Measurements from ENCODE around the gene ADCY2.

The ADCY2 gene

GRCh38 chr5:7516253-7516652 is 120.3 kb downstream of the ADCY2 start:
- no peak for TF ChIP-seq CTCF (IDR thresholded peaks at IDR 0.05; ENCODE audit: insufficient read depth, low read depth, low read length, missing control alignments)
- DNase-seq (ENCODE audit: low read depth), result no peak
- no peak overlapping the region for H3K4me3 ChIP-seq (ENCODE audit: low read length)

GRCh38 chr5:7517006-7517405 is 121.1 kb downstream of the ADCY2 start:
- DNase-seq (ENCODE audit: low read depth), result no peak
- no peak for TF ChIP-seq CTCF (IDR thresholded peaks at IDR 0.05; ENCODE audit: insufficient read depth, low read depth, low read length, missing control alignments)
- no peak overlapping the region for H3K4me3 ChIP-seq (ENCODE audit: low read length)

- no peak overlapping the region for H3K4me3 ChIP-seq (ENCODE audit: low read length)
- TF ChIP-seq CTCF (IDR thresholded peaks at IDR 0.05; ENCODE audit: insufficient read depth, low read depth, low read length, missing control alignments), result no peak
- DNase-seq (ENCODE audit: low read depth), result no peak
Observed at GRCh38 chr5:7518947-7519560, 123.1 kb downstream of the ADCY2 start.

- no peak for TF ChIP-seq CTCF (IDR thresholded peaks at IDR 0.05; ENCODE audit: insufficient read depth, low read depth, low read length, missing control alignments)
Observed at GRCh38 chr5:7519564-7519963, 123.6 kb downstream of the ADCY2 start.

GRCh38 chr5:7529880-7530279 is 133.9 kb downstream of the ADCY2 start:
- no peak for DNase-seq (ENCODE audit: low read depth)
- no peak for TF ChIP-seq CTCF (IDR thresholded peaks at IDR 0.05; ENCODE audit: insufficient read depth, low read depth, low read length, missing control alignments)
- no peak overlapping the region for H3K4me3 ChIP-seq (ENCODE audit: low read length)

More at GRCh38 chr5:7519564-7519963, 123.6 kb downstream of the ADCY2 start:
- H3K4me3 ChIP-seq (ENCODE audit: low read length), result no peak overlapping the region
- DNase-seq (ENCODE audit: low read depth), result no peak

GRCh38 chr5:7533941-7534340 is 138.0 kb downstream of the ADCY2 start:
- TF ChIP-seq CTCF (IDR thresholded peaks at IDR 0.05; ENCODE audit: insufficient read depth, low read depth, low read length, missing control alignments), result no peak
- no peak overlapping the region for H3K4me3 ChIP-seq (ENCODE audit: low read length)
- no peak for DNase-seq (ENCODE audit: low read depth)

- no peak overlapping the region for H3K4me3 ChIP-seq (ENCODE audit: low read length)
- no peak for TF ChIP-seq CTCF (IDR thresholded peaks at IDR 0.05; ENCODE audit: insufficient read depth, low read depth, low read length, missing control alignments)
- no peak for DNase-seq (ENCODE audit: low read depth)
Observed at GRCh38 chr5:7534505-7534904, 138.6 kb downstream of the ADCY2 start.

Measured in epithelial cell of esophagus (primary cell).